HG02943 (cell line): ENCODE measurements around the gene LRRC73.
"Not testable (repeated sequence)": the region's sequence is repeated elsewhere in the genome, so short reads cannot be mapped to it uniquely, and the experiment has no call there.

Experiments used
- ATAC-seq: cut with Tn5 transposase; IDR thresholded peaks from one replicate; pipeline ENCODE4 v1.9.1; 2021; ENCODE audit warnings: mild to moderate bottlenecking, low read depth, moderate library complexity; ENCODE audit not compliant: unreplicated experiment

LRRC73 gene

DNA sequence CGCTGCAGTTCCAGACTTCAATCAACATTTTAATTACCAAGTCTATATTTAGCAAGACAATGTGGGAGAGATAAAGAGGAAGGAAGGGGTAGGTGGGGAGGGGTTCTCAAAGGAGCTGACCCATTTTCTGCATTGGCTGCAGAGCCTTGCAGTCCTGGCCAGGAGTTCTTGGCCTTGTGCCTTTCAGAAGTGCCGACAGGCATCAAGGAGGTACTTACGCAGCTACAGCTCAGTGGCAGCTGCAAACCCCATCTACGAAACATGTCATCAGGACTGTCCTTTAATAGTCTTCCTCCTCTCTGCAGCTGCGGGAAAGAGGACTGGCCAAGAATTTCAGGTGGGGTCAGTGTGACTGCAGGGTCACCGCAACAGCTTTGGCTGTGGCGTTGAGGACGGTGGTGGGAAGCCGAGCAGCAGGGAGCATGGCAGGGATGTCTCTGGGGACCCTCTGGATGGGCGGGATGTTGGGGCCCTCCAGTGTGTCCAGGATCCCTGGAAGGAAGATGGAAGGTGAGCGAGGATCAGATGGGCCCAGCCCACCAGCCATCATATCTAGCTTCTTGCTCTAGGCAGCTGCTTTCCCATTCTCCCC lies 1.8 kb upstream of the LRRC73 start:
- ATAC-seq, result no peak

DNA sequence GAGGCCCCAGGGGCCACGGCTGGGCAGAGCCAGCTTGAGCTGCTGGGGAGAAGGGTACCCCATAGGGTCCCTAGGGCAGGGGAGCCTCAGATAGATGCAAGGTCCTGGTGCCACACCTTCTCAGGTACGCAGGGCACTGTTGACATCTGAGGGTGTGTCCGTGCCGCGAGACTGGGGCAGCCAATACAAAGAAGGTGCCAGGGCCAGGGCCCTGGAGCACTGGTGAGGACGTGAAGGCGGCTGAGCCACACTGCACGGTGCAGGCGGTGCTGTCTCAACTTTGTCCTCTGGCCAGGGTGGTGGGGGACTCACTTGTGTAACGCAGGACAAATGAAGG lies 649 bp upstream of the LRRC73 start:
- ATAC-seq, result no peak

DNA sequence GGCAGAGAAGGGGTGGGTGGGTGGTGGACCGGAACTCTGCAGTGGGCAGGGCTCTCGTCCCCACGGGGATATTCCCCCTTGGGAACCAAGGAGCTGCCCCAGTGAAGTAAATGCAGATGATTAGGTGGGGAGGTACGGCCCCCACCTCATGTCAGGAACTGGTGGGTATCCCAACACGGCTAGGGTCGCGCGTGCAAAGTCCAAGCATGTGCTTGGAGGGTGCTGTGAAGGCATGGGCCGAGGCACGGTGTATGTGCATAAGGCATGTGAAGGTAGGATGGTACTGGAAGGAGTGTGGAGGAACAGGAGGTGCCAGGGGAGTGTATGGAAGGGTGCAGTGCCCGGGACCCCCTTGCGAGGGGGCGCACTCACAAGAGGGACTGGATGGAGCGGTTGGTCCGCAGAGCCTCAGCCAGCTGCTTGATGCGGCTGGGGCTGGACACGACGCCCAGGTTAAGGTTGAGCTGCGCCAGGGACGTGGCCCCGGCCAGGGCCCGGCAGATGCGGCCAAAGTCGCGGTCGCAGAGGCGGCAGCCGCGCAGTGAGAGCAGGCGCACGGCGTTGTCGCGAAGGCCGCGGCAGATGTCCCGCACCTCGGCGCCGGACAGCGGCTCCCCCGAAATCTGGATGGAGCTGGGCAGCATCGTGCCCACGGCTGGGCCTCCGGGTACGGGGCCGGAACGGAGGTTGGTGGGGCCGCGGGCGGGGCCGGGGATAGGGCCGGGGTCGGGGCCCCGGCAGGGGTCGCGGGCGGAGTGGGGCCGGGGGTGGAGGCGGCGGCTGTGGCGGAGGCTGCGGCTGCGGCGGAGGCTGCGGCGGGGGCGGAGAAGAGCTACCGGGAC lies 783 bp downstream of the LRRC73 start:
- no peak for ATAC-seq

- no peak for ATAC-seq
These were observed 1.5 kb downstream of the LRRC73 start for GRCh38 chr6:43508481-43509141.

- no peak for ATAC-seq
These were observed 3.3 kb downstream of the LRRC73 start for GRCh38 chr6:43506667-43507471.

DNA sequence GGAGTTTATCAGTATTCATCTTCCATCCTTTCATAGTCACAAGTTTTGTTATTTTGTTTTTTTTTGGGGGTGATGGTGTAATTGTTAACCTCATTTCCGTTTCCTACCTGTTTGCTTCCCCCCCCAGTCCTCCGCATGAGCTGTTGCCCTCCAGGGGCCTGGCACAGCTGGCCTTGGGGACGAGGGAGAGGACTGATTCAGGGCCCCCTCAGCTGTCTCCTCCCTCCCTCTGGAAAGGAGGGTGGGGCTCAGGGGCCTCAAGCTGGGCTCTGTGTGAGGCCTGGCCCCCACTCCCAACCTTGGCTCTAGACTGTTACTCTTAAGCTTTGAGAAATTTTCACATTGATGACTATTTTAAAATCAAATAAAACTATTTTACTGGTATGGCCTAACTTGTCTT lies 4.0 kb downstream of the LRRC73 start:
- no peak for ATAC-seq

GRCh38 chr6:43505718-43506117 lies 4.4 kb downstream of the LRRC73 start:
- ATAC-seq, result no peak

DNA sequence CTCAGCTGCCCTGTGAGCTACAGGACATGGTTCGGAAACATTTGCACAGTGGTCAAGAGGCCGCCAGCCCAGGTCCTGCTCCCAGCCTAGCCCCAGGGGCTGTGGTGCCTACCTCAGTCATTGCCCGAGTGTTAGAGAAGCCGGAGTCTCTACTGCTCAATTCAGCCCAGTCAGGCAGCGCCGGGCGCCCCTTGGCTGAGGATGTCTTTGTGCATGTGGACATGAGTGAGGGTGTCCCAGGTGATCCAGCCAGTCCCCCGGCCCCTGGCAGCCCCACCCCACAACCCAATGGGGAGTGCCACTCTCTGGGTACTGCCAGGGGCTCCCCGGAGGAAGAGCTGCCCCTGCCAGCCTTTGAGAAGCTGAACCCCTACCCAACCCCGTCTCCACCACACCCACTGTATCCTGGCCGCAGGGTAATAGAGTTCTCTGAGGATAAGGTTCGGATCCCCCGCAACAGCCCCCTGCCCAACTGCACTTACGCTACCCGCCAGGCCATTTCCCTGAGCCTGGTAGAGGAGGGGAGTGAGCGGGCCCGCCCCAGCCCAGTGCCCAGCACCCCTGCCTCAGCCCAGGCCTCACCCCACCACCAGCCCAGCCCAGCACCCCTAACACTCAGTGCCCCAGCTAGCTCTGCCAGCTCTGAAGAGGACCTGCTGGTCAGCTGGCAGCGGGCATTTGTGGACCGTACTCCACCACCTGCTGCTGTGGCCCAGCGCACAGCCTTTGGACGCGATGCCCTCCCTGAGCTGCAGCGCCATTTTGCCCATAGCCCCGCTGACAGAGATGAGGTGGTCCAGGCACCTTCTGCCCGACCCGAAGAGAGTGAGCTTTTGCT lies 5.2 kb downstream of the LRRC73 start:
- no peak for ATAC-seq

- no peak for ATAC-seq
These were observed 6.7 kb downstream of the LRRC73 start for GRCh38 chr6:43503443-43503842.

DNA sequence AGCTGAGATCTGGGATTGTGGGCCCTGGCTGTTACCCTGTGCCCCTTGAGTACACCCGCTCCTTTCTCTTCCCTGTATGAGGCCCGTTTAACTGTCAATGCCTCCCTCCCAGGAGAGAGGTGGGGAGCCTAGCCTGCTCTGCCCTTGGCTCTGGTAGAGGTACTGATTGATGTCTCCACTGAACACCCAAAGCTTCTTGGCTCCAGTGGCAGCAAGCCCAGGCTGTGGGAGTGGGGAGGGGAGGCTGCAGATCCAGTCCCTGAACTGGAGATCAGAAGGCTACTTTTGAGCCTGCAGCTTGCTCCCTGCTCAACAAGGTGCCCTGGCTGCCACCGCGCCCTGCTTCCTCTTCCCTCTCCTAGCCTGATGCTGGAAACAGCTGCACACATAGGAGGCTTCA lies 7.5 kb downstream of the LRRC73 start:
- no peak for ATAC-seq

DNA sequence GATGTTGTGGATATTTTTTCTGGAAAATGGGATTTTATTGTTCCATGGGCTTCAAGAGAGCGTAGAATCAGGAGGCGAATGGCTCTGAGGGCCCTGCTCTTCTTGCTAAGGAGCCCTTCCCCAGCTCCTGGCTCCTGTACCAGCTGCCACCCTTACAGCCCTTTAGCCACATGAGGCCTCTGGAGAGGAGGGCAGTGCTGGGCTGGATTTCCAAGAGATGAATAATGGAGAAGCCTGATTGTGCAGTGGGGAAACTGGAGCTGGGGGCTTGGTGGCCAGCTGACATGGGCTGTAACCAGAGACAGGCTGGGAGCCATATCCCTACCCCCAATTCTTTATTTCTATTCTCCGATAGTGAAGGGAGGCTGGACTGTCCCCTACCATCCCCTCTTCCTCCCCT lies 9.2 kb downstream of the LRRC73 start:
- no peak for ATAC-seq

DNA sequence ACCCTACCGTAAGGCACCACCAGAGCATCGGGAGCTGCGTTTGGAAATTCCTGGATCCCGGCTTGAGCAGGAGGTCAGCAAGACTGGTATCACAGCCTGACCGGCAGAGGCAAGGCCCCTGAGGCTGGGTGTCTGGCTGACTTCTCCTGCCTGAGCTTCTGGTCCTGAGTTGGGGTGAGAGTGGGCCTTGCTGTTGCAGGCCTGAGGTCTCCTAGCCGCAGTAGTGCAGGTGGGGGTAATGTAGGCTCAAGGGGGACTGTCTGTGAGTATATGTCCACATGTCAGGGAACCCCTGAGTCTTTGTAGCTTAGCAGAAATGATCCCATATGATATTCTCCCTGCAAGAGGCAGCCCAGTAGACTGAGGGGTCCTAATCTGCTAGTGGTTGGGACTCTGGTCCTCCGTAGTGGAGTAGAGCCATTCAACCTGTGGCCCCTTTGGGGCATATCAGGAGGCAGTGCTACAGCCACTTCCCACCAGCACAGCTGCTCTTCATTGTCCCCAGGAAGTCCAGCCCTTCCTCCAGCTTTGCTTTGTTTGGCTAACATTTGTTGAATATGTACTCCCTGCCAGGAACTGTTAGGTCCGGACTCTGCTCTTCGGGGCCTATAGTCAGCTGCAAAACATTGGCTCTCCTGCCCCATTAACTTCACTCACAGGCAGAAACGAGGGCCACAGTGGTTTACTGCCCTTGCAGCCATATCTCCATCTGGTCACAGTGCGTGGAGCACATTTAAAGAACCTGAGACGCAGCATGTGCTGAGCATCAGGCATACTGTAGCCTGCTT lies 10.9 kb downstream of the LRRC73 start:
- no peak for ATAC-seq

- not testable (repeated sequence) for ATAC-seq
These were observed 11.9 kb downstream of the LRRC73 start for GRCh38 chr6:43498291-43498690.

DNA sequence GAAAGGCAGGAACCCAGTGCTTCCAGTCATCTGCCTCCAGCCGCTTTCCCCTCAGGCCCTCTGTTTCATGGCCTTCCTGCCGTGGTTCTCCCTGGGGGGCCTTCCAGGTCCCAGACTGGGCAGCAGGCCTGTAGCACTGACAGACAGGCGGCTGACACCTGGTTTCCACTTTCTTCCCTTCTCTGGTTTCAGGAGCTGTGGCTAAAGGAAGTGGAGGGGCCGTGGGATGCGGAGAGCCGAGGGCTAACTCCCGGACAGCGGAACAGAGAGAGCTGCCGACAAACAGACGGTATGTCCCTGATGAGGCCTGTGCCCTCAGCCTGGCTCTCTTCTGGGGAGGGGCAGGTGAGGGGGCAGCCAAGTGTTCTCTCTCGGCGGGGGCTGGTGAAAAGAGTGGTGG lies 12.5 kb downstream of the LRRC73 start:
- ATAC-seq, result no peak

DNA sequence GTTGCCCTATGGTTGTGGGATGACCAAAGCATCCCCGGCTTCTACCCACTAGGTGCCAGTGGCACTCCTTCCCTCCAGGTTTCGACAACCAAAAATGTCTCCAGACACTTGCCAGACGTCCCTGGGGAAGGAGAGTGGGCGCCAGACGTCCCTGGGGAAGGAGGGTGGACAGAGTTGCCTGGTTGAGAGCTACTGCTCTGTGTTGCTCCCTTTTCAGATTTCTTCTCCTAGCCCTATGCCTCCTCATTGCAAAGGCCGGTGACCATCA lies 13.1 kb downstream of the LRRC73 start:
- ATAC-seq, result no peak

DNA sequence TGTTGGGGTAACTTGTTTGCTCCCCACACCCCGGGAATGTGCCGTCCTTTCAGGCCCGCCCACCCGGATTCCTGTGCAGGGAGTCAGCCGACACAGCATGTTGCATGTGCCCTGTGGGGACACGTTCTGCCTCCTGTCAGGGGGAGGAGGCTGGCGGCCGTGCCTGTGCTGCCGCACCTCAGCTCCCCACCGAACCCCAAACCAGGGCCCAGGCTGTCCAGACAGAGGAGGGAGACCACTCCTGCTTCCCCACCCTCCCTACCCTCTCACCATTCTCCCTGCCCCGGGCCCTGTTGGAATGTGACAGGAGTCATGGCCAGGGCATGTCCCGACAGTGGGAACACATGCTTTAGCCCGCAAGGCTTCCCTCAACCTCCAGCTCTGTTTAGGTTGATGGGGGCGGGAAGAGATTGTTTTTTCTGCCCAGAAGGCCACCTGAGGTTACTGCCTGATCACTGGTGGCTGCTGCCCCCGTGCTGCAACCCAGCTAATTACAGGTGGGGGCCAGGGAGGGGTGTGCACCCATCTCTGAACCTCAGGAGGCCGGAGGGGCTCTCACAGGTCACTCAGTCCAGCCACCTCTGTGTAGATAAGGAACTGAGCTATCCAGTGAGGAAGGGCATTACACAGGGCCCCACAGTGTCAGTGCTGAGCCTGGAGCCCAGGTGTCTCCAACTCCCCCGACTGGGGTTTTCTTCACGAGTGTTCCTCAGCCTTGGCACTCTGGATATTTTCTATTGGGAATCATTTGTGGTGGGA lies 13.6 kb downstream of the LRRC73 start:
- ATAC-seq, result no peak

- no peak for ATAC-seq
These were observed 14.7 kb downstream of the LRRC73 start for GRCh38 chr6:43495409-43495941.

- no peak for ATAC-seq
These were observed 15.4 kb downstream of the LRRC73 start for GRCh38 chr6:43494766-43495165.

DNA sequence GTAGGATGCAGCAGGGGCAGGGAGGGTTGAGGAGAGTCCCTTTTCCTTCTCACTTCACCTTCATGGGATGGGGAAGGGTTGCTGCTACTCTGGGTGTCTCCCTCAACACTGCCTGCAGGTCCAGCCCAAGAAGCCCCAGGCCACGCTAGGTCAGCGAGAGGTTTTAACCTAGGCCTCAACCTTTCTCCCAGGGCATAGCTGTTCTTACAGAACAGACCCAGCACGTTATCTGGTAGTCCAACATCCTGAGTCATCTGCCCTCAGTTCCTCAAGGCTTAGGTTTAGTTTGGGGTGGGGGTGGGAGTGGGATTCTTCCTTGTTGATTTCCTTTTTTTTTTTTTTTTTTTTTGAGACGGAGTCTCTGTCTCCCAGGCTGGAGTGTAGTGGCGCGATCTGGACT lies 15.8 kb downstream of the LRRC73 start:
- no peak for ATAC-seq
